Measurements from ENCODE around the gene LARP1. TPM values are rescaled to one million over a fixed set of nuclear protein-coding genes. Genes with fewer than 3 reads are reported as not detected.
A peak's percentile ranks its signal among the peaks of the same experiment; 100 is the strongest.

Gene LARP1
- total RNA-seq, 1 donor from 2014 or later = 231 TPM

- ATAC-seq (ENCODE audit: low read depth) (no peak), DNase-seq (no peak)
- Mint-ChIP-seq H3K4me3 (no peak overlapping the region), H3K27me3 (no peaks in the 10 kb centered on the region), H3K4me1 (peaks cover 5% of the 10 kb centered on the region), H3K27ac (no peak overlapping the region), H3K36me3 (ENCODE audit: low read depth) (no peaks in the 10 kb centered on the region), H3K9me3 (no peaks in the 10 kb centered on the region)
- POLR2A ChIA-PET = interaction anchor here (0.6 kb wide), 1 partner anchor 1075 kb away, joined by 4 read pairs; no protein-coding TSS in a partner anchor
- CTCF ChIA-PET = no interaction called here
- TF ChIP-seq CTCF (IDR thresholded peaks at IDR 0.05) = no peak
- intact Hi-C loops (cut with micrococcal nuclease) = no loop called here
Measured at GRCh38 chr5:154709368-154710305, 45.5 kb upstream of the LARP1 start.

- no peaks in the 10 kb centered on the region for H3K36me3 Mint-ChIP-seq (ENCODE audit: low read depth)
- H3K4me1 Mint-ChIP-seq = peaks cover 7% of the 10 kb centered on the region
- no peak overlapping the region for H3K27ac Mint-ChIP-seq
- no peaks in the 10 kb centered on the region for H3K27me3 Mint-ChIP-seq
- intact Hi-C loops (cut with micrococcal nuclease) = no loop called here
- POLR2A ChIA-PET = no interaction called here
- no peak for DNase-seq
- no peak for TF ChIP-seq CTCF (IDR thresholded peaks at IDR 0.05)
- CTCF ChIA-PET = no interaction called here
- no peak for ATAC-seq (ENCODE audit: low read depth)
- H3K4me3 Mint-ChIP-seq = no peak overlapping the region
- no peaks in the 10 kb centered on the region for H3K9me3 Mint-ChIP-seq
Measured at GRCh38 chr5:154712518-154713437, 42.4 kb upstream of the LARP1 start.

- ChIA-PET CTCF (no interaction called here), POLR2A (interaction anchor here (0.7 to 1.0 kb wide), 2 partner anchors 28 to 31 kb away, joined by 3 to 8 read pairs; no protein-coding TSS in a partner anchor)
- no peak for DNase-seq
- H3K27ac Mint-ChIP-seq = no peak overlapping the region
- TF ChIP-seq CTCF (IDR thresholded peaks at IDR 0.05) = no peak
- peaks cover 7% of the 10 kb centered on the region for H3K4me1 Mint-ChIP-seq
- no peak for ATAC-seq (ENCODE audit: low read depth)
- no peaks in the 10 kb centered on the region for H3K9me3 Mint-ChIP-seq
- H3K4me3 Mint-ChIP-seq = no peak overlapping the region
- no peaks in the 10 kb centered on the region for H3K27me3 Mint-ChIP-seq
- no peaks in the 10 kb centered on the region for H3K36me3 Mint-ChIP-seq (ENCODE audit: low read depth)
- intact Hi-C loops (cut with micrococcal nuclease) = no loop called here
Measured at GRCh38 chr5:154713615-154714125, 41.5 kb upstream of the LARP1 start.

- ATAC-seq (ENCODE audit: low read depth) = peak; percentile 65
- no peaks in the 10 kb centered on the region for H3K36me3 Mint-ChIP-seq (ENCODE audit: low read depth)
- no peaks in the 10 kb centered on the region for H3K9me3 Mint-ChIP-seq
- CTCF ChIA-PET = no interaction called here
- POLR2A ChIA-PET = interaction anchor here (1.0 kb wide), 1 partner anchor 28 kb away, joined by 3 read pairs; no protein-coding TSS in a partner anchor
- peak overlapping the region; percentile 24 for H3K27ac Mint-ChIP-seq
- no peak for DNase-seq
- H3K27me3 Mint-ChIP-seq = no peaks in the 10 kb centered on the region
- no peak for TF ChIP-seq CTCF (IDR thresholded peaks at IDR 0.05)
- H3K4me3 Mint-ChIP-seq = peak overlapping the region; percentile 64
- intact Hi-C loops (cut with micrococcal nuclease) = no loop called here
- H3K4me1 Mint-ChIP-seq = peaks cover 7% of the 10 kb centered on the region
Measured at GRCh38 chr5:154714266-154714986, 40.8 kb upstream of the LARP1 start.
